ENCODE measurements around the gene FLNB. TPM values are rescaled to one million over a fixed set of nuclear protein-coding genes. Genes with fewer than 3 reads are reported as not detected.

Gene FLNB
- total RNA-seq, 1 donor from 2014 or later = 42.2 TPM

GRCh38 chr3:58157700-58158099, 149.5 kb downstream of the FLNB start:
- intact Hi-C loops (cut with micrococcal nuclease) = no loop called here

GRCh38 chr3:58158442-58159153, 150.4 kb downstream of the FLNB start:
- intact Hi-C loops (cut with micrococcal nuclease) = no loop called here

GRCh38 chr3:58160399-58160798, 152.2 kb downstream of the FLNB start:
- intact Hi-C loops (cut with micrococcal nuclease) = no loop called here

- intact Hi-C loops (cut with micrococcal nuclease) = no loop called here
Observed at GRCh38 chr3:58161435-58162398, 153.5 kb downstream of the FLNB start.

GRCh38 chr3:58163234-58163633, 155.0 kb downstream of the FLNB start:
- intact Hi-C loops (cut with micrococcal nuclease) = no loop called here

GRCh38 chr3:58164199-58164879, 156.1 kb downstream of the FLNB start:
- intact Hi-C loops (cut with micrococcal nuclease) = no loop called here

GRCh38 chr3:58164906-58165821, 156.9 kb downstream of the FLNB start:
- intact Hi-C loops (cut with micrococcal nuclease) = no loop called here

GRCh38 chr3:58167431-58168351, 159.5 kb downstream of the FLNB start:
- intact Hi-C loops (cut with micrococcal nuclease) = loop anchor here (1.0 kb wide), 2 partner anchors 159 to 205 kb away; partner anchors contain the start of gene FLNB

- intact Hi-C loops (cut with micrococcal nuclease) = no loop called here
Observed at GRCh38 chr3:58168498-58168897, 160.3 kb downstream of the FLNB start.

- intact Hi-C loops (cut with micrococcal nuclease) = no loop called here
Observed at GRCh38 chr3:58169371-58169770, 161.1 kb downstream of the FLNB start.

- intact Hi-C loops (cut with micrococcal nuclease) = no loop called here
Observed at GRCh38 chr3:58170376-58170775, 162.2 kb downstream of the FLNB start.

GRCh38 chr3:58171126-58171525, 162.9 kb downstream of the FLNB start:
- intact Hi-C loops (cut with micrococcal nuclease) = no loop called here

GRCh38 chr3:58173029-58173668, 164.9 kb downstream of the FLNB start:
- intact Hi-C loops (cut with micrococcal nuclease) = loop anchor here (1.0 kb wide), 1 partner anchor 165 kb away; the partner anchor contains the start of gene FLNB

GRCh38 chr3:58173669-58174398, 165.6 kb downstream of the FLNB start:
- intact Hi-C loops (cut with micrococcal nuclease) = loop anchor here (1.0 kb wide), 1 partner anchor 166 kb away; the partner anchor contains the start of gene FLNB

GRCh38 chr3:58175187-58175436, 166.9 kb downstream of the FLNB start:
- intact Hi-C loops (cut with micrococcal nuclease) = loop anchor here (5.0 kb wide), 1 partner anchor 42 kb away; no protein-coding TSS in a partner anchor

GRCh38 chr3:58175437-58176184, 167.4 kb downstream of the FLNB start:
- intact Hi-C loops (cut with micrococcal nuclease) = loop anchor here (5.0 kb wide), 1 partner anchor 42 kb away; no protein-coding TSS in a partner anchor

- intact Hi-C loops (cut with micrococcal nuclease) = loop anchor here (5.0 kb wide), 1 partner anchor 41 kb away; no protein-coding TSS in a partner anchor
Observed at GRCh38 chr3:58176185-58176530, 167.9 kb downstream of the FLNB start.
